PFSK-1 (cell line): ENCODE data around the gene ACVRL1.

Experiments used
- POLR2AphosphoS5 ChIP-seq: IDR thresholded peaks from 2 replicates; pipeline ENCODE4 v1.6.1; 2012; ENCODE audit warnings: low read depth, mild to moderate bottlenecking, control low read depth, low read length, moderate library complexity
- SIN3A ChIP-seq: IDR thresholded peaks from 2 replicates; pipeline ENCODE4 v1.6.1; 2012; ENCODE audit warnings: mild to moderate bottlenecking, low read length, moderate library complexity, borderline replicate concordance; ENCODE audit not compliant: insufficient read depth

DNA sequence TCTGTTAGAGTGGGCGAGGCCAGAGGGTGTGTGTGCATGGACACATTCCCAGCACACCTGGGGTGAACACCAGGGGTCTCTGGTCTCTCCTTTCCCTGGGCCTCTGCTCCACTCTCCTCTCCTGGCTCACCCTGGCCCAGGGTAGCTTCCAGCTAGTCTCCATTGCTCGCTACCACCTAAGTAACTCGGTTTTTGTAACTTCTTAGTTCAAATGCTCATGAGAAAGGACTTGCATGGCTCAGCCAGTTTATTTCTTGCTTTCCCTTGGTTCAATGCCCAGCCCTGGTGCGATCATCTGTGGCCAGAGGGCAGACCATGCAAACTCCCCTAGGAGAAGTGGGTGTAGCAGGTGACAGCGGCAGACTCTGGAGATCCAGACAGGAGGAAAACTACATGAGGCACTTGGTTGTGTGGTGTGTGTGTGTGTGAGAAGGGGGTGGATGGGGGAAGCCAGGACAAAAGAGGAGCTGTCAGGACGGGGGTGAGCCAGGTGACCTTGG is 35.2 kb downstream of the ACVRL1 start:
- TF ChIP-seq POLR2AphosphoS5 = no peak
- no peak for TF ChIP-seq SIN3A
